Activated naive CD8-positive, alpha-beta T cell (primary cell): ENCODE results near the gene B4GALT5.

ENCODE experiments used
- H3K27ac Mint-ChIP-seq: one replicate; pipeline ENCODE4 v1.8.0; 2021; ENCODE audit warnings: mixed read lengths
- H3K27me3 Mint-ChIP-seq: one replicate; pipeline ENCODE4 v1.8.0; 2021; ENCODE audit warnings: mixed read lengths
- H3K36me3 Mint-ChIP-seq: one replicate; pipeline ENCODE4 v1.8.0; 2021; ENCODE audit warnings: mixed read lengths
- H3K4me1 Mint-ChIP-seq: one replicate; pipeline ENCODE4 v1.8.0; 2021; ENCODE audit warnings: low read depth, mixed read lengths
- H3K4me3 Mint-ChIP-seq: one replicate; pipeline ENCODE4 v1.8.0; 2021; ENCODE audit warnings: mild to moderate bottlenecking, mixed read lengths
- H3K9me3 Mint-ChIP-seq: one replicate; pipeline ENCODE4 v1.8.0; 2021; ENCODE audit warnings: low read depth, mixed read lengths

The B4GALT5 gene

DNA sequence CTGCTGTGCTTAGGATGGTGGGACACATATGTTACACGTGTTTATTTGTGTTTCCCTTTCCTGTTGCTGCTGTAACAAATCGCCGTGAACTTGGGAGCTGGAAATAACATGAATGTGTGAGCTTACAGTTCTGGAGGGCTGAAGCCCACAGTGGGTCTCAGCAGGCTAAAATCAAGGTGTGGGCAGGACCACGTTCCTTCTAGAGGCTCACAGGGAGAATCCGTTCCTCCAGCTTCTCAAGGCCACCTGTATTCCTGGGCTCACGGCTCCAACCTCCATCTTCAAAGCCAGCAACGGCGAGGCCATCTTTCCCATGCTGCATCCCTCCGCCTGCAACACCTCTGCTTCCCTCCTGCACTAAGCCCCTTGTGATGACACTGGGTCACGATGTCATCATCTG is 118.3 kb downstream of the B4GALT5 start:
- Mint-ChIP-seq H3K27me3 (no peaks in the 10 kb centered on the region), H3K27ac (peak overlapping the region; percentile 100), H3K9me3 (no peaks in the 10 kb centered on the region), H3K36me3 (peaks cover 8% of the 10 kb centered on the region), H3K4me3 (peak overlapping the region; percentile 68), H3K4me1 (peaks cover 69% of the 10 kb centered on the region)

DNA sequence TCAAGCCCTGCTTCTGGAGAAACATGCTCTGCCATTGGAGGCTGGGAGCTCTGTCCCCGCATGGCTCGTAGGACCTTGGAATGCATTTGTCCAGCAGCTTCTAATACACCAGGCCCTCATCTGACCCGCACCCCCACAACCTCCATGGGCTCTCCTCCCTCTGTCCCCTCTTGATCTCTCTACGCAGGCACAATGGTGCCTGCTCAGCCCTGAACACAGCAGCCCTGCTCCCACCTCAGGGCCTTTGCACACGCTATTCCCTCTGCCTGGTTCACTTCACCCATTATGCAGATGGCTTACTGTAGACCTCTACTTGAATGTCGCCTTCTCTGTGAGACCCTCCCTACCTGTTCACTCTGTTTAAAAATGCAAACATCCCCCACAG is 118.8 kb downstream of the B4GALT5 start:
- Mint-ChIP-seq H3K27ac (peak overlapping the region; percentile 100), H3K4me1 (peaks cover 74% of the 10 kb centered on the region), H3K4me3 (peak overlapping the region; percentile 68), H3K27me3 (no peaks in the 10 kb centered on the region), H3K9me3 (no peaks in the 10 kb centered on the region), H3K36me3 (peaks cover 8% of the 10 kb centered on the region)

DNA sequence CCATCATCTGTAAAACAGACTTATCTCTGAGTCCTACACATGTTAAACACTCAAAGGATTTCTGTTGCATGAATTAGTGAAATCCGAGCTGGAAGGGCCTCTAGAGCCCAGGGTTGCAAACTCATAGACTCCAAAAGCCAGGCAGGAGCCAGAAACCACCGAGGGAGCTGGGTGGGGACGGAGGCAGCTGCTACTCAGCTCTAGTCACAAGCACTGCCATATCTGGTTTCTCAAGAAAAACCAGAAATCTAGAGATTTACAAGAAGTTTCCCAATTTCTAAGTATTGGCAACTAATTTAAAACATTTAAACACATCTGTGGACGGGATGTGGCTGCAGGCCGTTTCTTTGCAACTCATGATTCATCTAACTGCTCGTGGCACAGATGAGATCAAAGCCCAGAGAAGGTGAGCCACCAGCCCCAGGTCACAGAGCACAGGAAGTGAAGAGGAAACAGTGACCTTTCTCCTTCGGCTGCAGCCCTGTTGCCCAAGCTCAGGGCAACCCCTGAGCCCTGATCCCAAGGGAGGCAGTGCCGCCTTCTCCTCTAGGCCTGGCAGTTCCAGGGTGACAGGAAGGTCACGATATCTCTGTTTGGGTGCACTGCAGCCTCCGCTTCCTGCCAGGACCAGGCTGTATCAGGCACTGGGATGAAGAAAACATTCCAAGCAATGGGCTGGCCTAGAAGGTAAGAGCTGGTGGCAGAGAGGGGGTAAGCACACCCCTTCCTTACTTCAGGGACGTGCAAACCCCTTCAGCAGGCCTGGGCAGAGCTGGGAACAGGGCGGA is 119.3 kb downstream of the B4GALT5 start:
- no peaks in the 10 kb centered on the region for H3K9me3 Mint-ChIP-seq
- peaks cover 8% of the 10 kb centered on the region for H3K36me3 Mint-ChIP-seq
- H3K4me1 Mint-ChIP-seq = peaks cover 79% of the 10 kb centered on the region
- H3K27ac Mint-ChIP-seq = peak overlapping the region; percentile 100
- peak overlapping the region; percentile 72 for H3K4me3 Mint-ChIP-seq
- no peaks in the 10 kb centered on the region for H3K27me3 Mint-ChIP-seq

DNA sequence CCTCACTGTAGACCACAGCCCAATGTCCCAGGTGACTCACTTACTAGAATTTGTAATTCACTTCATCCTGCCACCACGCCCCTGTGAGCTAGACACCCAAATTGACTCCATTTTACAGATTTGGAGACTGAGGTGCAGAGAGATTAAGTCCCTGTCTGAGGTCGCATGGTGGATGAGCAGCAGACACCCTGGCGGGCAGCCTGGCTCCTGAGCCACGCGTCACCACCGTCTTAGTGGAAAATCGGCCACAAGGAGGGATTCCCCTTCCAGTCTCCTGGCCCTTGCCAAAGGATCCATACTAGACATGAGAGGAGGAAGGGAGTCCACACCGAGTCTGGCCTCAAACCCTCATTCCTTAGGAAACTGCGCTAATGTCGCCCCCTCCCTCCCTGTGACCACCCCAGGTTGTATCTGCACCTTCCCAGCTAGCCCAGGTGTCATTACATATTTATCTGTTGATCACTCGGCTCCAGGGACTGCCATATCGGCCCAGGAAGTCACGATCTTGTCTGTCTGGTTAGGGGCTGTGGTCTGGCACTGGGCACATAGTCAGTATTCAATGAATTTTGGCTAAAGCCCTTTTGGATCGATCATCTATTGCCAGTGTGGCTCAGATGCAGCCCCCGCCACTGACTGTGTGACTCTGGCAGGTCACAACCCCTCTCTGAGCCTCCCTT is 120.1 kb downstream of the B4GALT5 start:
- Mint-ChIP-seq H3K27me3 (no peaks in the 10 kb centered on the region), H3K9me3 (no peaks in the 10 kb centered on the region), H3K4me1 (peaks cover 82% of the 10 kb centered on the region), H3K36me3 (peaks cover 8% of the 10 kb centered on the region), H3K27ac (peak overlapping the region; percentile 100), H3K4me3 (peak overlapping the region; percentile 72)

DNA sequence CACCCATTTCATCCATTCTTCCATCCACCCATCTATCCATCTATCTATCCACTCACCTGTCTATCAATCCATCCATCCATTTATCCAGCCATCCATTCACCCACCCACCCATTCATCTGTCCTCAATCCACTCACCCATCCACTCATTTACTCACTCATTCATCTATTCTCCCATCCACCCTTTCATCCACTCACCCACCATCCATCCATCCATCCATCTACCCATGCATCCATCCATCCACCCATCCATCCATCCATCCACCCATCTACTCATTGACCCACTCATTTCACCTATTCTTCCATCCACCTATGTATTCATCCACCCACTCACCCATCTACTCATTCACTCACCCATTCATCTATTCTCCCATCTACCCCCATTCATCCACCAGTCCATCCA is 121.6 kb downstream of the B4GALT5 start:
- Mint-ChIP-seq H3K4me1 (peaks cover 70% of the 10 kb centered on the region), H3K27ac (peak overlapping the region; percentile 100), H3K9me3 (no peaks in the 10 kb centered on the region), H3K27me3 (no peaks in the 10 kb centered on the region), H3K36me3 (peaks cover 4% of the 10 kb centered on the region), H3K4me3 (no peak overlapping the region)

DNA sequence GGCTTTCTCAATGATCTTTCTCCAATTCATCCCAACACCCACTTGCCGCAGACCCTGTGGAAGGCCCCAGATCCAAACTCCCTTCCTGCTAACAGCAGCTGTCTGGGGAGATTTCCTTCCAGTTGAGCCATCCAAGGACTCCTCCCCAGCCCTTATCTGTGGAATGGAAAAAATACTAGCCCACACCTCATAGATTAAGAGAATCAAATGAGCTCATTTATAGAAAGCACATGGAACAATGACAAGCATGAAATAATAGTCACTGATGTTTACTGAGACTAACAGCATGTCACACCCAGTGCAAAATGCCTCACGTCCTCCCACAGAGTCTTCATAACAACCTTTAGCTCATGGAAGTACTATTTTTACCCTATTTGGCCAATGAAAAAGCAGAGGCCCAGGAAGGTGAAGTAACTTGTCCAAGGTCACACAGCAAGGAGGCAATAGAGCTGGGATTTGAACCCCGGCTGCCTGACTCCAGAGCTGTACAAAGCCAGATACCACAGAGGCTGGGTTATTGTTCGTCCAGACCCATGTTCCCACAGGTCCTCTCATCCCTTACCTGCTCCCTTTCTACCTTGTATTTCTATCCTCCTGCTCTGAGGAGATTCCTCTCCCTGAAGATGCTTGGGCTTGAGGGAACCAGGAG is 122.3 kb downstream of the B4GALT5 start:
- H3K36me3 Mint-ChIP-seq = peaks cover 4% of the 10 kb centered on the region
- peak overlapping the region; percentile 65 for H3K4me3 Mint-ChIP-seq

DNA sequence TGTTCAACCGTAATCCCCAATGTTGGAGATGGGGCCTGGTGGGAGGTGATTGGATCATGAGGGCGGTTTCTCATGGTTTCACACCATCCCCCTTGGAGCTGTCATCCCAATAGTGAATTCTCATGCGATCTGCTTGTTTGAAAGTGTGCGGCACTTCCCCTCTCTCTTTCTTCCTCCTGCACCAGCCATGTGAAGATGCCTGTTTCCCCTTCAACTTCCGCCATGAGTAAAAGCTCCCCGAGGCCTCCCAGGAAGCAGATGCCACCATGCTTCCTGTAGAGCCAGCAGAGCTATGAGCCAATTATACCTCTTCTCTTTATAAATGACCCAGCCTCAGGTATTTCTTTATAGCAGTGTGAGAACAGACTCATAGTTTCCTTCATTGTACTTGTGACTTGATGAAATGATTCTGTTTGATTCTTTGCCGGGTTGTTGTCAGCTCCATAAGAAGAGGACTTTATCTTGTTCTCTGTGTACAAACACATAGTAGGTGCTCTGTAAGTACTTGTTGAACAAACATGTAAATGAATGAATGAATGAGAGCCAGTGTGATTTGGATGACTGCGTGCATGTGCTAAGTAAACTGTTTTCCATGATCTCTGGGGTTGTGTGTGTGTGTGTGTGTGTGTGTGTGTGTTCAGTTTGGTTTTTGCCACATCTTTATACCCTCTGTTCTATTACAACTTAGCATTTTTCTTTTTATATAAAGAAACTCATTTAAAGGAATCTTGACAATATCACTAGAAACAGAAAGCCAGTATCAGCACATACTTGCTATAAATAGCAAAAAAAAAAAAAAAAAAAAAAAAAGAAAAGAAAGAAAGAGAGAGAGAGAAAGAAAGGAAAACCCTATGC is 123.3 kb downstream of the B4GALT5 start:
- H3K4me1 Mint-ChIP-seq = peaks cover 60% of the 10 kb centered on the region
- no peaks in the 10 kb centered on the region for H3K9me3 Mint-ChIP-seq
- H3K27me3 Mint-ChIP-seq = no peaks in the 10 kb centered on the region
- H3K36me3 Mint-ChIP-seq = peaks cover 4% of the 10 kb centered on the region
- peak overlapping the region; percentile 60 for H3K4me3 Mint-ChIP-seq
- peak overlapping the region; percentile 100 for H3K27ac Mint-ChIP-seq

More for the DNA sequence above, 122.3 kb downstream of the B4GALT5 start:
- Mint-ChIP-seq H3K9me3 (no peaks in the 10 kb centered on the region), H3K4me1 (peaks cover 68% of the 10 kb centered on the region), H3K27me3 (no peaks in the 10 kb centered on the region), H3K27ac (peak overlapping the region; percentile 100)

DNA sequence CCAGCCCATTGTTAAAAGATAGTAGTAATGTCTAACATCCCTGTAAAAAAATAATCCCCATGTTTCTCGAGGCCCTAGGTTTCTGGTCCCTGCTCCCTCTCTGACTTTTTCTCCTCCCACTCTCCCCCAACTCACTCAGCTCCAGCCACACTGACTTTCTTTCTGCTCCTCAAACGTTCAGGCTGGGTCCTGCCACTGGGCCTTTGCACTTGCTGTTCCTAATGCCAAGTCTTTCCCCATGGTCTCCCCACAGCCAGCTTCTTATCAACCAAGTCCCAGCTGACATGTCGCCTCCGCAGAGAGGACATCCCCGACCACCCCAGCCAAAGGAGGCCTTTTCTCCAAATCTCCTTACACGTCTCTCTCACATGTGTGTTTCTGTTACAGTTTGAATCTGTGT is 123.9 kb downstream of the B4GALT5 start:
- Mint-ChIP-seq H3K27me3 (peaks cover under 1% of the 10 kb centered on the region), H3K4me3 (peak overlapping the region; percentile 60), H3K4me1 (peaks cover 54% of the 10 kb centered on the region), H3K27ac (peak overlapping the region; percentile 97), H3K9me3 (no peaks in the 10 kb centered on the region), H3K36me3 (peaks cover 4% of the 10 kb centered on the region)

DNA sequence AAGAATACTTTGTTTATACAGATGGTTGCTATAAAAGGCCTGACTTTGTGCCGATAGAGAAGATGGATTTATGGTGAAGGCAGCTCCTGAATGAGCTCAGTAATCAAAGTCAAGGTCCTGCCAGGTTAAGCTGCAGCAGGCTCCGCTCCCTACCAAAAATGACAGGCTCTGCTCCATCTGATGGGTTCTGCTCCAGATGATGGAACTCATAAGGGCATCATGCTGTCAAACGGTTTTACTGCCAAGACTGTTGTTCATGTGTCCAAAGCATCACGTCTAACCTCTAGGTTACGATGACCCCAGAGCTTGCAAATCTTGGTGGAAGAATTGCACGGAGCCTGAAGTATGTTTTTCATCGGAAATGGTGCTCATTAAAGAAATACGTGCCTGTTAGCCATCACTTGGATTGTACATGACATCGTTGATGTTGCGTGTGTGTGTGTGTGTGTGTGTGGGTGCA is 126.5 kb downstream of the B4GALT5 start:
- Mint-ChIP-seq H3K36me3 (peaks cover 4% of the 10 kb centered on the region), H3K4me3 (no peak overlapping the region), H3K27me3 (peaks cover 2% of the 10 kb centered on the region), H3K4me1 (peaks cover 30% of the 10 kb centered on the region), H3K27ac (no peak overlapping the region), H3K9me3 (peaks cover 4% of the 10 kb centered on the region)

DNA sequence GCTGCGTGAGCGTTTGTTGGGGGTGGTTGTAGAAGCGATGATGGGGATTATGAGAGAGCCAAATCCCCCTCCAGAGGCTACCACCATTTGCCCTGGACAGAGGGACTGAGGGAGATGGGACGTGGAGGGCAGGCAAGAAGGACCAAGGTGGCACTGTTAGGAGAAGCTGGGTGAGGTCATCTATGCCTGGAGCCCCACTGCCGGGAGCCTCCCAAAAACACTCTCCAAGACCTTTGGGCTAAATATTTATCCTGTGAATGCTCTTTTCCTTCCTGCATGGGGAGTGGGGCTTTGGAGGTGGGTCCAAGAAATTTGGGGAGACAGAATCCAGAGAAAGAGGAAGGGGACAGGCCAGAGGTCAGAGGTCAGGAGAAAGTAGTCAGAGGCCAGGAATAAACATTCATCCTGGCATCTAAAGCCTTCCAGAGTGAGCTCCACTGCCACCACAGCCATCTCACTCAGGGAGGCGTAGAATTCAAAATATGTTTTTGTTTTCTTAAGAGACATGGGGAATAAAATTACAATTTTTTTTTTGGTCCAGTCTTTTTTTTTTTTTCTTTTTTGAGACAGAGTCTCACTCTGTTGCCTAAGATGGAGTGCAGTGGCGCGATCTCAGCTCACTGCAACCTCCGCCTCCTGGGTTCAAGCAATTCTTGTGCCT is 128.0 kb downstream of the B4GALT5 start:
- peaks cover 2% of the 10 kb centered on the region for H3K27me3 Mint-ChIP-seq
- peaks cover 17% of the 10 kb centered on the region for H3K4me1 Mint-ChIP-seq
- H3K36me3 Mint-ChIP-seq = no peaks in the 10 kb centered on the region
- H3K27ac Mint-ChIP-seq = no peak overlapping the region
- H3K4me3 Mint-ChIP-seq = no peak overlapping the region
- H3K9me3 Mint-ChIP-seq = peaks cover 4% of the 10 kb centered on the region

DNA sequence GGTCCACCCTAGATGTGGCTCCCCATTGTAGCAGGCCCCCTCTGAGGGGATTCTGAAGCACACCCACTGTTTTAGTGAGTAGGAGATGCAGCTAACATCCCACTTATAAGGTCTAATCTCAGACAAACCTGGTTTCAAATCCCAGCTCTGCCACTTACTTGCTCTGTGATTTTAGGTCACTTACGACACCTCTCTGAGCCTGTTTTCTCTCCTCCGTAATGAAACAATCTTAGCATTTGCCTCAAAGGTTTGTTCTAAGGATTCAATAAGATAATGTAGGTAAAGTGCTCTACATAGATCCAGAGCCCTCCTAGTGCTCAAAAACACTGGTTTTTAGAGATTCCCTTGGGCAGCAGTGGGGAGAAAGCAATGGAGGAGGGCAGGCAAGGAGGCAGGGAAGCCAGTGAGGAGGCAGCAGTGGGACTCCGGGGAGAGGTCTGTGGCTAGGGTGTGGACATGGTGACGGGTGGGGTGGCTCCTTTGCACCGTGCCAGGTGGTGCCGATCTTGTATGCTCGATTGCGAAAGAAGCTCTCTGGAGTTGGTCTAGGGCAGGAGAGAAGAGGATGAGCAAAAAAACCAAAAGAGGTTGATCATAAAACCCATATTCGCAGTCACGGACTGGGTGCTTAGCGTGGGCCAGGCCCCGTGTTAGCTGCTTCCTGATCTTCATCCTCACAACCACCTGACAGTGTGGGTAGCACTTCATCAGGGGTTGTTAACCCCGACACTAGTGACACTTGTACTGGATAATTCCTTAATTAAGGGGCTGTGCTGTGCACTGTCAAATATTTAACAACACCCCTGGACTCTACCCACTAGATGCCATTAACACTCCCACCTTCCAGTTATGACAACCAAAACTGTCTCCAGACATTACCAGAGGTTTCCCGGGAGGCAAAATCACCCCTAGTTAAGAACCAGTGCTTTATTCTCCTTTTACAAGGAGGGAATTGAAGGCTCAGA is 129.0 kb downstream of the B4GALT5 start:
- Mint-ChIP-seq H3K4me3 (no peak overlapping the region), H3K27ac (peak overlapping the region; percentile 62), H3K4me1 (peaks cover 7% of the 10 kb centered on the region), H3K27me3 (peaks cover 2% of the 10 kb centered on the region), H3K9me3 (peaks cover 4% of the 10 kb centered on the region), H3K36me3 (no peaks in the 10 kb centered on the region)

DNA sequence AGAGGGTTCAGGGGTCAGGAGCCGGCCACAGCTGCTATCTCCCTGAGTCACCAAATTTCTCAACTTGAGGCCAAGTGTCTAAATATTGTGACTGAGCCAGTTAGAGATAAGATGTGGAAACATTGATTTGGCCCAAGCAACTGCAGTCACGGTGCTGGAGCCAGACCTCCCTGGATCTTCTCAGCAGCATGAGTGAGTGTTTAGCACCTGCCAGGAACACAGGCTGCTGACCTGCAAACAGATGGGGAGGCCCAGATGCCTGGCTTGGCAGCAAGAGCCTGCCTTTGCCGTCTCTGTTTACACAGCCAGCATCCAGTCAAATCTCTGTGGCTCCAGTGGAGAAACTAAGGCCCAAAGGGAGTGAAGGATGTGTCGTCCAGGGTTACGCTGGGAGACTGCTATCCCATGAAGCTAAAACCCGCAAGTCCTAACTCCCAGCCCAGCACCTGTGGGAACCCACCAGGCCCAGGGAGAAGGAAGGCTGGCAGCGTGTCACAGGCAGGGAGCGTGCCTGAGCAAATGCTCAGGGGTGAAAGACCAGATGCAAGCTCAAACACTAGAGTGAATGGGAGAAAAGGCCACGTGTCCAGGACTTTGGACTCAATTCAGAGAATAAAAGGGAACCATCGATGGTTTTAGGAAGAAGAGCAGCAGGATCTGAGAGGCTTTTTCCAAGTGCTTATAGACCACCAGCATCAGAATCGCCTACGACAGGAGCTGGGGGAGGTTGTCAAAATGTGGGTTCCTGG is 129.8 kb downstream of the B4GALT5 start:
- Mint-ChIP-seq H3K4me1 (peaks cover 3% of the 10 kb centered on the region), H3K27ac (peak overlapping the region; percentile 54)

DNA sequence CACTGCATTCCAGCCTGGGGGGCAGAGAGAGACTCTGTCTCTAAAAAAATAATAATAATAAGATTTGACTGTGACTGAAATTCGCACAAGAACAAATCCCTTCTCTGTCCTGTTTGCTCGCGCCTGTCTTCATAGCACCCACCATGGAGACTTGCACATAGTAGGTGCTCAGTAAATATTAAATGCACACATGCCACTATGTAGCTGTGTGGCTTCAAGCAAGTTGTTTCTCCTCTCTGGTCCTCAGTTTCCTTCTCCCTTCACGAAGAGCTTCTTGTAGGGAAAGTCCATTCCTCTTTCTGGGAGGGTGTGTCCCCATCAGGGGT is 130.4 kb downstream of the B4GALT5 start:
- H3K36me3 Mint-ChIP-seq = no peaks in the 10 kb centered on the region
- no peak overlapping the region for H3K4me3 Mint-ChIP-seq
- no peak overlapping the region for H3K27ac Mint-ChIP-seq
- H3K4me1 Mint-ChIP-seq = no peaks in the 10 kb centered on the region
- peaks cover 3% of the 10 kb centered on the region for H3K27me3 Mint-ChIP-seq
- peaks cover 4% of the 10 kb centered on the region for H3K9me3 Mint-ChIP-seq

More for the DNA sequence above, 129.8 kb downstream of the B4GALT5 start:
- H3K36me3 Mint-ChIP-seq = no peaks in the 10 kb centered on the region
- peaks cover 4% of the 10 kb centered on the region for H3K9me3 Mint-ChIP-seq
- peaks cover 3% of the 10 kb centered on the region for H3K27me3 Mint-ChIP-seq
- H3K4me3 Mint-ChIP-seq = no peak overlapping the region
